ENCODE measurements around the gene FAM236B.
"Not testable (repeated sequence)": the region's sequence is repeated elsewhere in the genome, so short reads cannot be mapped to it uniquely, and the experiment has no call there.

FAM236B gene

GRCh38 chrX:72782560-72782959, at the start of gene FAM236B:
FAM236B (minus strand) TSS chrX:72782660; CDS start chrX:72782560, 100 bp downstream.
- DNase-seq: not testable (repeated sequence)

GRCh38 chrX:72830701-72831100, 48.2 kb upstream of the FAM236B start:
- DNase-seq: not testable (repeated sequence)

- DNase-seq: not testable (repeated sequence)
Observed at GRCh38 chrX:72808110-72808509, 25.6 kb upstream of the FAM236B start, which contains the start of gene FAM236D. FAM236D (minus strand) TSS chrX:72808210; CDS start chrX:72808110, 100 bp downstream.

DNA sequence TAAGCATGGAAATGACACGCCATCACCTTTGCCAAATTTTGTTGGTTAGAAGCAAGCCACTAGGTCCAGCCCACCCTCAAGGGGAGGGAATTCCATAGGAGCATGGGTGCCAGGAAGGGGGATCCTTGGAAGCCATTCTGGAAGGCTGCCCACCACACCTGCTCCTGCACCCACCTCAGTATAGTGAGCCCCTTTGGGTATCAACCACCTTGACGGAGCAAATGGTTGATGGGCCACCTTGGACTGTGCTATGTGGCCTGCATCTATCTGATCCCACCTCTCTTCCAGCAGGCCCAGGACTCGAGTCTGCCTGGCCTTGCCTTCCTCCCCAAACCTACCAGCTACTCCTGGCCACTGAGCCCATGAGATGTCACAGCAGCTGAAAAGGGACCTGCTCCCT, 7.9 kb upstream of the FAM236B start:
- not testable (repeated sequence) for DNase-seq

DNA sequence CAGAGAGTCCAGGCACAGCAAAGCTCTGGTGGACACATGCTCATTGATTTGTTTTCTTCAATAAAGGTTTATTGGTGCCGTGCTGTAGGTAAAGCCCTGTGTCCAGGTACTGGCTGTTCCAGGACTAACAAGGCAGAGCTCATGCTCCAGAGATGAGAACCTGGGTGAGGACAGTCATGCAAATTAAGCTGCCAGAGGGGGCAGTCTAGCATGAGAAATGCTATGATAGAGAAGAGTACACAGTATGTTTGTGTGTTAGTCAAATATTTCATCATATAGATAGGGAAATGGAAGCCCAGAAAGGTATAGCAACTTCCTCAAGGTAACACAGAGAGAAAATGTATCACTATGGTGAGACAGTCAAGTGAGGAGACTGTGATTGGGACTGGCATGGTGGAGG, 5.7 kb upstream of the FAM236B start:
- DNase-seq: not testable (repeated sequence)

GRCh38 chrX:72783964-72784363, 1.5 kb upstream of the FAM236B start:
- DNase-seq: not testable (repeated sequence)

- DNase-seq: not testable (repeated sequence)
Observed at GRCh38 chrX:72783365-72783936, 991 bp upstream of the FAM236B start.

- DNase-seq: not testable (repeated sequence)
Observed at GRCh38 chrX:72778146-72778545, 4.3 kb downstream of the FAM236B start.

DNA sequence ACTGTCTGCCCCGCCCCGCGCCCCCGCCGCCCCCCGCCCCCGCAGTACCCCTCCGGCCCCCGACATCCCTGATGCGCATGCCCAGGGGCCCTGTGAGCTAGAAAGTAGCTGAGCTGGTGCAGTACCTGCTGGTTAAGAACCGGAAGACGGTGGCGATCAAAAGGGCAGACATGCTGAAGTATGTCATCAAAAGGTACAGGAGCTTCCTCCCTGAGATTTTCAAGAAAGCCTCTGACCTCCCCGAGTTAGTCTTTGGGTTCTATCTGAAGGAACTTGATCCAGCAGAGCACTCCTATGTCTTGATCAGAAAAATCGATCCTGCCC, 5.0 kb downstream of the FAM236B start:
- not testable (repeated sequence) for DNase-seq

DNA sequence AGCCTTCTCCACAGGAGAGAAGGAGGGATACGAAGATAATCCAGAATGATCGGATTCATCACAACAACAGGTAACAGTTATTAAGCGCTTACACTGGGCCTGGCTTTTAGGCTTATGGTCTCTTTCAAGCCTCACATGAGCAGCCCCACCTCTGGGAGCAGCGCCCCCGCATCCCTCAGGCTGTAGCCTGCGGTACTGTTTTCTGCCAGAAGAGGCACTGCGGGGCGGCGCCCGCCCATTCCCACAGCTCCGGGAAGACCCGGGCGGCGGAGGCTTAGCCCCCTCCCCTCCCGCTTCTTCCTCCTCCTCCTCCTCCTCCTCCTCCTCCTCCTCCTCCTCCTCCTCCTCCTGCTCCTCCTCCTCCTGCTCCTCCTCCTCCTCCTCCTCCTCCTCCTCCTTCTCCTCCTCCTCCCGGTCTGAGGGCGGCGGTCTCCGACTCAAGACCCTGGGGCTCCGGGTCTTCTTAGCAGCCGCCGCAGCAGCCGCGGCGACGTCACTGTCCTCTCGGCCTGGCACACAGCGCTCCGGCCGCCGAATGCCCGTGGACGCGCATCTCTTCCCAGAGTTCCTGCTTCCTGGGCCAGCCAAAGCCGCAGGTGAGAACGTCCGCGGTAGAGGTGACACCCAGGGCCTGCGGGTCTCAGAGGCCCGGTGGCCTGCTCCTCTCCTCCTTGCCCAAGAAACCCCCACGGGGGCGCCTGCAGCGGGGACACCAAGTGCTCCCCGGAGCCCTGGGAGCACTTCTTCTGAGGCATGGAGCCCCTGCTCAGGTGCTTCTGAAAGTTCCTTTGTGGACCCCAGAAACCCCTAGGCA, 5.6 kb downstream of the FAM236B start, which contains the start of gene DMRTC1B:
Gene DMRTC1B (plus strand): TSS at position 238 of the 814 bp plus-strand sequence. CDS start 68,246 bp downstream, outside the sequence.
- DNase-seq: not testable (repeated sequence)

DNA sequence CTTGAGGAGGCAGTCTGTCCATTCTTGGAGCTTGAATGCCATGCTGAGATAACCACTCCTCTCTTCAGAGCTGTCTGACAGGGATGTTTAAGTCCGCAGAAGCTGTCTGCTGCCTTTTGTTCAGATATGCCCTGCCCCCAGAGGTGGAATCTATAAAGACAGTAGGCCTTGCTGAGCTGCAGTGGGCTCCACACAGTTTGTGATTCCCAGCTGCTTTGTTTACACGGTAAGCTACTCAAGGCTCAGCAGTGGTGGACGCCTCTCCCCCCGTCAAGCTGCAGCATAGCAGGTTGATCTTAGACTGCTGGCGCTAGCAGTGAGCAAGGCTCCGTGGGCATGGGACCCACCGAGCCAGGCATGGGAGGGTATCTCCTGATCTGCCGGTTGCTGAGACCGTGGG, 22.0 kb downstream of the FAM236B start:
- DNase-seq: not testable (repeated sequence)

- DNase-seq: not testable (repeated sequence)
Observed at GRCh38 chrX:72748545-72748944, 33.9 kb downstream of the FAM236B start.

- not testable (repeated sequence) for DNase-seq
Observed at GRCh38 chrX:72745546-72745945, 36.9 kb downstream of the FAM236B start.

GRCh38 chrX:72735561-72735960, 46.9 kb downstream of the FAM236B start:
- DNase-seq: no peak

GRCh38 chrX:72733636-72734035, 48.8 kb downstream of the FAM236B start:
- DNase-seq: not testable (repeated sequence)
